Body of pancreas (tissue), 4 donors: ENCODE data around the gene USP24.

Source experiments
- CTCF ChIP-seq, 7 experiments: fragments of 450-650 bp in 4 of 7; fragments of 200-600 bp in 3 of 7; sonication (generic) in 3 of 7; IDR thresholded peaks; one replicate each; pipeline ENCODE4 v1.5.1; 2016 to 2019; ENCODE audit warnings: antibody characterized with exemption in 7 of 7
- POLR2A ChIP-seq, 3 donors: fragments of 450-650 bp; IDR thresholded peaks; one replicate each; pipeline ENCODE4 v1.6.1; 2016; ENCODE audit warnings: antibody characterized with exemption in 3 of 3, mild to moderate bottlenecking in 2 of 3

DNA sequence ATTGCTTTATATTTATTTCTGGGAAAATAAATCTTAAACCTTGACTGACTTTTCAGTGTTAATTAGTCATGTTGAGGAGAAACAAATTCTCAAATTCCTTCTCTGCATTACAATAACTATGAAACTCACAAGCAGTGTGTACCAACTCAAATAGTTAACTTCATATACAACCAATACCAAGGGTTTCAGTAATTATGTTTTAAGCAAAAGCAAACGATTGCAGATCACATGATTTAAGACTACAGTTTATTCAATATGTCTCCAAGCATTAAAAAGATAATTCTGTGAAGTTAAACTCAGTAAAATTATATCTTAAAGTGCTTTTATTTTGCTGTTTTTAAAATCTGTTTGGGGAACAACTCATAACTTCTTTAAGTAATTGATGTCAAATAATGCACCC lies 147.2 kb downstream of the USP24 start:
- TF ChIP-seq CTCF (IDR thresholded peaks at IDR 0.05) (no peak), POLR2A (IDR thresholded peaks at IDR 0.05) (no peak)
